ENCODE results near the gene SV2C. TPM values are rescaled to one million over a fixed set of nuclear protein-coding genes. Genes with fewer than 3 reads are reported as not detected.

The SV2C gene
- total and polyA plus RNA-seq, 2 of the 13 experiments (the other 11 are each of a cell fraction or from before 2014, with no cell fraction given): not detected

DNA sequence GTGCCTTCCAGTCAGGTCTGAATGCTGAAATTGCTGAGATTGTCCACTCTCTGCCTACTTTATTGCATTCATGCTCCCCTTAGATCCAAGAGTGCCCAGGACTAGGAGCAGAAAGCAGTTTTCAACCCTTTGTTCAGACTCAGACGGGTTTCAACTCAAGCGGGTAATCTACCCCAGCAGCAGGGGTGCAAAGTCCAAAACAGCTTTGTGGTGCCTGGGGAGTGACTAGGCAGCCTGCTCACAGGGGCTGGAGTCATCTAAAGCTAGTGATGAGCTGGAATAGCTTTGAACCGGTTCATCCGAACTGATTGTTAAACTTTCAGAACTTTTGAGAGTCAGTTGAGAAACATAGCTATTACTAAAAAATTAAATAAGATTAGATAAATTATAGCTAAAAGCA lies 248.9 kb downstream of the SV2C start (continued):
- TF ChIP-seq, protein P1, sequence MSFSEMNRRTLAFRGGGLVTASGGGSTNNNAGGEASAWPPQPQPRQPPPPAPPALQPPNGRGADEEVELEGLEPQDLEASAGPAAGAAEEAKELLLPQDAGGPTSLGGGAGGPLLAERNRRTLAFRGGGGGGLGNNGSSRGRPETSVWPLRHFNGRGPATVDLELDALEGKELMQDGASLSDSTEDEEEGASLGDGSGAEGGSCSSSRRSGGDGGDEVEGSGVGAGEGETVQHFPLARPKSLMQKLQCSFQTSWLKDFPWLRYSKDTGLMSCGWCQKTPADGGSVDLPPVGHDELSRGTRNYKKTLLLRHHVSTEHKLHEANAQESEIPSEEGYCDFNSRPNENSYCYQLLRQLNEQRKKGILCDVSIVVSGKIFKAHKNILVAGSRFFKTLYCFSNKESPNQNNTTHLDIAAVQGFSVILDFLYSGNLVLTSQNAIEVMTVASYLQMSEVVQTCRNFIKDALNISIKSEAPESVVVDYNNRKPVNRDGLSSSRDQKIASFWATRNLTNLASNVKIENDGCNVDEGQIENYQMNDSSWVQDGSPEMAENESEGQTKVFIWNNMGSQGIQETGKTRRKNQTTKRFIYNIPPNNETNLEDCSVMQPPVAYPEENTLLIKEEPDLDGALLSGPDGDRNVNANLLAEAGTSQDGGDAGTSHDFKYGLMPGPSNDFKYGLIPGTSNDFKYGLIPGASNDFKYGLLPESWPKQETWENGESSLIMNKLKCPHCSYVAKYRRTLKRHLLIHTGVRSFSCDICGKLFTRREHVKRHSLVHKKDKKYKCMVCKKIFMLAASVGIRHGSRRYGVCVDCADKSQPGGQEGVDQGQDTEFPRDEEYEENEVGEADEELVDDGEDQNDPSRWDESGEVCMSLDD (CRISPR knock-in tag; IDR thresholded peaks at IDR 0.05; ENCODE audit: borderline replicate concordance): no peak
- no peak for TF ChIP-seq ZNF546 (CRISPR knock-in tag; conservative IDR thresholded peaks at IDR 0.05)
- no peak for TF ChIP-seq ZNF557 (CRISPR knock-in tag; IDR thresholded peaks at IDR 0.05)
- TF ChIP-seq MEIS1 (CRISPR knock-in tag; IDR thresholded peaks at IDR 0.05; ENCODE audit: borderline replicate concordance): no peak
- no peak for TF ChIP-seq FLYWCH1 (CRISPR knock-in tag; IDR thresholded peaks at IDR 0.05)
- TF ChIP-seq ZNF264 (CRISPR knock-in tag; IDR thresholded peaks at IDR 0.05): 0 out of 2 replicates have a peak, but pooled peaks have one; percentile 34
- no peak for TF ChIP-seq ZFP41 (CRISPR knock-in tag; IDR thresholded peaks at IDR 0.05; ENCODE audit: borderline replicate concordance)
- TF ChIP-seq, protein P2, sequence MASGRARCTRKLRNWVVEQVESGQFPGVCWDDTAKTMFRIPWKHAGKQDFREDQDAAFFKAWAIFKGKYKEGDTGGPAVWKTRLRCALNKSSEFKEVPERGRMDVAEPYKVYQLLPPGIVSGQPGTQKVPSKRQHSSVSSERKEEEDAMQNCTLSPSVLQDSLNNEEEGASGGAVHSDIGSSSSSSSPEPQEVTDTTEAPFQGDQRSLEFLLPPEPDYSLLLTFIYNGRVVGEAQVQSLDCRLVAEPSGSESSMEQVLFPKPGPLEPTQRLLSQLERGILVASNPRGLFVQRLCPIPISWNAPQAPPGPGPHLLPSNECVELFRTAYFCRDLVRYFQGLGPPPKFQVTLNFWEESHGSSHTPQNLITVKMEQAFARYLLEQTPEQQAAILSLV (CRISPR knock-in tag; IDR thresholded peaks at IDR 0.05; ENCODE audit: borderline replicate concordance): no peak
- TF ChIP-seq, protein P3, sequence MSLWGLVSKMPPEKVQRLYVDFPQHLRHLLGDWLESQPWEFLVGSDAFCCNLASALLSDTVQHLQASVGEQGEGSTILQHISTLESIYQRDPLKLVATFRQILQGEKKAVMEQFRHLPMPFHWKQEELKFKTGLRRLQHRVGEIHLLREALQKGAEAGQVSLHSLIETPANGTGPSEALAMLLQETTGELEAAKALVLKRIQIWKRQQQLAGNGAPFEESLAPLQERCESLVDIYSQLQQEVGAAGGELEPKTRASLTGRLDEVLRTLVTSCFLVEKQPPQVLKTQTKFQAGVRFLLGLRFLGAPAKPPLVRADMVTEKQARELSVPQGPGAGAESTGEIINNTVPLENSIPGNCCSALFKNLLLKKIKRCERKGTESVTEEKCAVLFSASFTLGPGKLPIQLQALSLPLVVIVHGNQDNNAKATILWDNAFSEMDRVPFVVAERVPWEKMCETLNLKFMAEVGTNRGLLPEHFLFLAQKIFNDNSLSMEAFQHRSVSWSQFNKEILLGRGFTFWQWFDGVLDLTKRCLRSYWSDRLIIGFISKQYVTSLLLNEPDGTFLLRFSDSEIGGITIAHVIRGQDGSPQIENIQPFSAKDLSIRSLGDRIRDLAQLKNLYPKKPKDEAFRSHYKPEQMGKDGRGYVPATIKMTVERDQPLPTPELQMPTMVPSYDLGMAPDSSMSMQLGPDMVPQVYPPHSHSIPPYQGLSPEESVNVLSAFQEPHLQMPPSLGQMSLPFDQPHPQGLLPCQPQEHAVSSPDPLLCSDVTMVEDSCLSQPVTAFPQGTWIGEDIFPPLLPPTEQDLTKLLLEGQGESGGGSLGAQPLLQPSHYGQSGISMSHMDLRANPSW (CRISPR knock-in tag; IDR thresholded peaks at IDR 0.05; ENCODE audit: borderline replicate concordance): no peak
- TF ChIP-seq, protein P4, sequence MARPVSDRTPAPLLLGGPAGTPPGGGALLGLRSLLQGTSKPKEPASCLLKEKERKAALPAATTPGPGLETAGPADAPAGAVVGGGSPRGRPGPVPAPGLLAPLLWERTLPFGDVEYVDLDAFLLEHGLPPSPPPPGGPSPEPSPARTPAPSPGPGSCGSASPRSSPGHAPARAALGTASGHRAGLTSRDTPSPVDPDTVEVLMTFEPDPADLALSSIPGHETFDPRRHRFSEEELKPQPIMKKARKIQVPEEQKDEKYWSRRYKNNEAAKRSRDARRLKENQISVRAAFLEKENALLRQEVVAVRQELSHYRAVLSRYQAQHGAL (CRISPR knock-in tag; IDR thresholded peaks at IDR 0.05; ENCODE audit: not compliant biosample characterization): no peak
- no peak for TF ChIP-seq ZNF737 (CRISPR knock-in tag; IDR thresholded peaks at IDR 0.05; ENCODE audit: borderline replicate concordance)
- no peak for TF ChIP-seq MAFG (CRISPR knock-in tag; IDR thresholded peaks at IDR 0.05)
- TF ChIP-seq, protein P5, sequence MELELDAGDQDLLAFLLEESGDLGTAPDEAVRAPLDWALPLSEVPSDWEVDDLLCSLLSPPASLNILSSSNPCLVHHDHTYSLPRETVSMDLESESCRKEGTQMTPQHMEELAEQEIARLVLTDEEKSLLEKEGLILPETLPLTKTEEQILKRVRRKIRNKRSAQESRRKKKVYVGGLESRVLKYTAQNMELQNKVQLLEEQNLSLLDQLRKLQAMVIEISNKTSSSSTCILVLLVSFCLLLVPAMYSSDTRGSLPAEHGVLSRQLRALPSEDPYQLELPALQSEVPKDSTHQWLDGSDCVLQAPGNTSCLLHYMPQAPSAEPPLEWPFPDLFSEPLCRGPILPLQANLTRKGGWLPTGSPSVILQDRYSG (CRISPR knock-in tag; IDR thresholded peaks at IDR 0.05): no peak
- TF ChIP-seq, protein P6, sequence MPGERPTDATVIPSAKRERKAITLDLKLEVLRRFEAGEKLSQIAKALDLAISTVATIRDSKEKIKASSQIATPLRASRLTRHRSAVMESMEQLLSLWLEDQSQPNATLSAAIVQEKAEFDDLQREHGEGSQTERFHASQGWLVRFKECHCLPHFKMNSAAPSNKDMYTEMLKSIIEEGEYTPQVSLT (CRISPR knock-in tag; IDR thresholded peaks at IDR 0.05; ENCODE audit: borderline replicate concordance, low read depth): no peak
- TF ChIP-seq PPARG (CRISPR knock-in tag; conservative IDR thresholded peaks at IDR 0.05): no peak
- TF ChIP-seq, protein P7, sequence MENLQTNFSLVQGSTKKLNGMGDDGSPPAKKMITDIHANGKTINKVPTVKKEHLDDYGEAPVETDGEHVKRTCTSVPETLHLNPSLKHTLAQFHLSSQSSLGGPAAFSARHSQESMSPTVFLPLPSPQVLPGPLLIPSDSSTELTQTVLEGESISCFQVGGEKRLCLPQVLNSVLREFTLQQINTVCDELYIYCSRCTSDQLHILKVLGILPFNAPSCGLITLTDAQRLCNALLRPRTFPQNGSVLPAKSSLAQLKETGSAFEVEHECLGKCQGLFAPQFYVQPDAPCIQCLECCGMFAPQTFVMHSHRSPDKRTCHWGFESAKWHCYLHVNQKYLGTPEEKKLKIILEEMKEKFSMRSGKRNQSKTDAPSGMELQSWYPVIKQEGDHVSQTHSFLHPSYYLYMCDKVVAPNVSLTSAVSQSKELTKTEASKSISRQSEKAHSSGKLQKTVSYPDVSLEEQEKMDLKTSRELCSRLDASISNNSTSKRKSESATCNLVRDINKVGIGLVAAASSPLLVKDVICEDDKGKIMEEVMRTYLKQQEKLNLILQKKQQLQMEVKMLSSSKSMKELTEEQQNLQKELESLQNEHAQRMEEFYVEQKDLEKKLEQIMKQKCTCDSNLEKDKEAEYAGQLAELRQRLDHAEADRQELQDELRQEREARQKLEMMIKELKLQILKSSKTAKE (CRISPR knock-in tag; IDR thresholded peaks at IDR 0.05; ENCODE audit: borderline replicate concordance): no peak
- TF ChIP-seq MAF1 (CRISPR knock-in tag; IDR thresholded peaks at IDR 0.05; ENCODE audit: borderline replicate concordance): no peak
- TF ChIP-seq HNRNPK (IDR thresholded peaks at IDR 0.05; ENCODE audit: low read depth, low read length, poor library complexity, severe bottlenecking): no peak
